GM12878 (cell line): ENCODE results near the gene TCF12. TPM values are rescaled to one million over a fixed set of nuclear protein-coding genes. Genes with fewer than 3 reads are reported as not detected.

Experiments used
- ATAC-seq: fragments of 200-7000 bp; cut with Tn5 transposase; 3 replicates; pipeline ENCODE4 v1.9.1; 2020; ENCODE audit warnings: mild to moderate bottlenecking, moderate library complexity
- BruUV-seq: library from RNA; stranded (reverse); fragments of 400-500 nt; replicated peaks from 2 replicates; lab custom pipeline; 2021; lab: Mats Ljungman, UMichigan
- CTCF ChIA-PET: fragments of 300-600 bp; sonication (Branson Sonifier 250); formaldehyde crosslinking; extraction: SDS; loops from one replicate; lab custom pipeline; 2021; ENCODE audit warnings: inconsistent platforms; lab: Yijun Ruan, JAX
- POLR2A ChIA-PET: fragments of 350-600 bp; formaldehyde crosslinking; extraction: SDS; loops from one replicate; lab custom pipeline; 2021; ENCODE audit warnings: inconsistent platforms; lab: Charles Lee
- RAD21 ChIA-PET: fragments of 300-600 bp; sonication (Branson Sonifier 250); formaldehyde crosslinking; loops from one replicate; lab custom pipeline; 2023; ENCODE audit warnings: antibody characterized with exemption; ENCODE audit not compliant: unreplicated experiment; lab: Charles Lee
- SMC1A ChIA-PET: fragments of 300-600 bp; sonication (Branson Sonifier 250); formaldehyde crosslinking; loops from one replicate; lab custom pipeline; 2023; ENCODE audit not compliant: unreplicated experiment, uncharacterized antibody; lab: Charles Lee
- DNase-seq: peaks from one replicate; pipeline ENCODE4 v3.0.0-alpha.2; 2011; ENCODE audit warnings: low read depth, low spot score
- FAIRE-seq: peaks from 3 replicates; lab custom pipeline; 2011; peaks lifted over from hg19 to GRCh38; lab: Jason Lieb, UNC
- H2AFZ ChIP-seq: 2 replicates; pipeline ENCODE4 v1.6.0; 2011; ENCODE audit warnings: low read depth, low read length, control low read depth; ENCODE audit not compliant: control insufficient read depth
- H3K27ac ChIP-seq: 2 replicates; pipeline ENCODE4 v1.5.1; 2011; ENCODE audit warnings: control low read depth; ENCODE audit not compliant: control insufficient read depth, insufficient read depth
- H3K27me3 ChIP-seq, 2 experiments: replicated peaks in 1 of 2; 2 replicates each; pipeline versions ENCODE4 v1.6.0 to v1.6.1; 2011; ENCODE audit warnings: low read length in 1 of 2; ENCODE audit not compliant: control insufficient read depth in 2 of 2, insufficient read depth in 2 of 2
- H3K36me3 ChIP-seq, 2 experiments: 2 replicates each; pipeline ENCODE4 v1.5.1; 2011; ENCODE audit warnings: low read length in 1 of 2; ENCODE audit not compliant: control insufficient read depth in 2 of 2, insufficient read depth in 2 of 2
- H3K4me1 ChIP-seq: 2 replicates; pipeline ENCODE4 v1.6.1; 2011; ENCODE audit warnings: mild to moderate bottlenecking, low read length, moderate library complexity, mixed read lengths; ENCODE audit not compliant: control insufficient read depth, insufficient read depth
- H3K4me2 ChIP-seq: 2 replicates; pipeline ENCODE4 v1.6.0; 2011; ENCODE audit warnings: control low read depth; ENCODE audit not compliant: control insufficient read depth, insufficient read depth
- H3K4me3 ChIP-seq: fragments of 200-600 bp; sonication (generic); 2 replicates; pipeline ENCODE4 v1.5.1; 2016
- H3K79me2 ChIP-seq: 2 replicates; pipeline ENCODE4 v1.6.0; 2011; ENCODE audit warnings: low read length; ENCODE audit not compliant: control insufficient read depth, insufficient read depth
- H3K9ac ChIP-seq: 2 replicates; pipeline ENCODE4 v1.8.0; 2011; ENCODE audit warnings: low read length, control low read depth, mixed read lengths; ENCODE audit not compliant: control insufficient read depth, insufficient read depth
- H3K9me3 ChIP-seq: replicated peaks from 3 replicates; pipeline ENCODE4 v1.5.1; 2011; ENCODE audit warnings: mild to moderate bottlenecking, low read length; ENCODE audit not compliant: control insufficient read depth, insufficient read depth
- H4K20me1 ChIP-seq: 2 replicates; pipeline ENCODE4 v1.6.0; 2011; ENCODE audit not compliant: control insufficient read depth, insufficient read depth
- ATF3 ChIP-seq: IDR thresholded peaks from 2 replicates; pipeline ENCODE4 v1.6.1; 2011; ENCODE audit warnings: low read depth, mild to moderate bottlenecking, low read length, moderate library complexity, borderline replicate concordance; ENCODE audit errors: extremely low read depth
- CHD1 ChIP-seq: IDR thresholded peaks from 2 replicates; pipeline ENCODE4 v1.6.1; 2012; ENCODE audit warnings: low read depth, low read length, improper control_type of control experiment
- E4F1 ChIP-seq: fragments of 450-650 bp; IDR thresholded peaks from 2 replicates; pipeline ENCODE4 v1.6.1; 2018; ENCODE audit warnings: borderline replicate concordance, mild to moderate bottlenecking; ENCODE audit not compliant: partially characterized antibody
- MAX ChIP-seq: IDR thresholded peaks from 2 replicates; pipeline ENCODE4 v1.6.1; 2012; ENCODE audit warnings: low read depth, low read length, improper control_type of control experiment
- SUZ12 ChIP-seq: fragments of 200-600 bp; sonication (generic); IDR thresholded peaks from one replicate; pipeline ENCODE4 v1.6.1; 2018; ENCODE audit warnings: antibody characterized with exemption, mild to moderate bottlenecking; ENCODE audit not compliant: unreplicated experiment
- TCF3 ChIP-seq: IDR thresholded peaks from 2 replicates; pipeline ENCODE4 v1.6.1; 2012; ENCODE audit warnings: low read depth, mild to moderate bottlenecking, low read length, borderline replicate concordance; ENCODE audit not compliant: insufficient read depth
- ZNF384 ChIP-seq: IDR thresholded peaks from 2 replicates; pipeline ENCODE4 v1.6.1; 2012; ENCODE audit warnings: low read depth, mild to moderate bottlenecking, low read length, improper control_type of control experiment, borderline replicate concordance
- WGBS: methylation state at CpG from one replicate; pipeline ENCODE4 v1.1.6; 2016; ENCODE audit warnings: low lambda C conversion rate; ENCODE audit not compliant: insufficient replicate concordance, insufficient coverage; ENCODE audit errors: missing lambda C conversion rate; 5-methylcytosine and 5-hydroxymethylcytosine counted together
- in situ Hi-C: fragments of 300-500 bp; cut with MboI; formaldehyde crosslinking; loops from 9 replicates; pipeline ENCODE4 v1.14.3; 2018; ENCODE audit warnings: mixed read lengths
- intact Hi-C: fragments of 100-400 bp; cut with micrococcal nuclease; formaldehyde crosslinking; loops from one replicate; pipeline ENCODE4 v1.14.2; 2022; ENCODE audit not compliant: unreplicated experiment
- polyA plus RNA-seq, 11 experiments: library from polyadenylated mRNA; depleted of rRNA in 4 of 11; unstranded in 6 of 11; stranded (reverse) in 5 of 11; fragments of >200 nt; fragmentation: Nextera tagmentation in 4 of 11; fragmentation: Illumina TruSeq in 1 of 11; extraction: Ambion mirVana in 4 of 11; extraction: Trizol in 1 of 11; gene quantifications; 1 replicate in 1 of 11; 2 replicates in 10 of 11; pipeline versions ENCODE4 v1.2.1 to v1.2.3, GENCODE V29; 2011 to 2016; ENCODE audit warnings: inconsistent platforms in 2 of 11, missing spikeins in 2 of 11, low read depth in 1 of 11
- total RNA-seq, 4 experiments: library from RNA; depleted of rRNA in 3 of 4; stranded (reverse); fragments of >200 nt in 3 of 4; fragmentation: Illumina TruSeq in 1 of 4; extraction: Trizol in 1 of 4; gene quantifications; 2 replicates each; pipeline versions ENCODE4 v1.2.1 to v1.2.3, GENCODE V29; 2013 to 2021
- TF ChIP-seq, protein P1 (sequence below): fragments of 450-650 bp; formaldehyde crosslinking; IDR thresholded peaks from 2 replicates; pipeline ENCODE4 v1.4.0; 2022; ENCODE audit warnings: mild to moderate bottlenecking, moderate library complexity
- TF ChIP-seq, protein P2 (sequence below): IDR thresholded peaks from 2 replicates; pipeline ENCODE4 v1.6.1; 2012; ENCODE audit warnings: improper control_type of control experiment, low read depth, low read length; ENCODE audit not compliant: insufficient replicate concordance

TCF12 gene
- total and polyA plus RNA-seq, 10 of the 15 experiments (the other 5 are each of a cell fraction or from before 2014, with no cell fraction given) = 8.2 to 70.9 (median 49.5) TPM

- RAD21 ChIA-PET = no interaction called here
- Histone ChIP-seq H3K4me1 (peaks cover 14% of the 10 kb centered on the region; the same call in 1 of the 2 replicates), H4K20me1 (no peaks in the 10 kb centered on the region), H3K79me2 (peaks cover 31% of the 10 kb centered on the region), H3K9ac (no peak overlapping the region), H3K4me2 (no peak overlapping the region), H3K36me3 (peaks cover 0 to 2% of the 10 kb centered on the region in 2 experiments; a peak in 1 of 4 replicates), H3K27ac (no peak overlapping the region), H2AFZ (no peak overlapping the region), H3K4me3 (no peak overlapping the region), H3K9me3 (no peaks in the 10 kb centered on the region; the same call in 2 of the 3 replicates), H3K27me3 (no peaks in the 10 kb centered on the region)
- no peak for ATAC-seq
- BruUV-seq = no TSS peak
- intact Hi-C loops = no loop called here
- POLR2A ChIA-PET = interaction anchor here (0.6 to 0.9 kb wide), 2 partner anchors 9 to 13 kb away, joined by 3 to 4 read pairs; no protein-coding TSS in a partner anchor
- DNase-seq = no peak
- 97% methylated on average over 2 of the region's 2 CpGs for WGBS
- in situ Hi-C loops = no loop called here
- no peak for FAIRE-seq
- CTCF ChIA-PET = interaction anchor here (0.5 to 1.8 kb wide), 2 partner anchors 23 to 85 kb away, joined by 3 to 4 read pairs; no protein-coding TSS in a partner anchor
- SMC1A ChIA-PET = interaction anchor here (0.6 to 2.1 kb wide), 4 partner anchors 9 to 78 kb away, joined by 3 to 5 read pairs (median 3); no protein-coding TSS in a partner anchor
- TF ChIP-seq SUZ12 (no peak), ATF3 (no peak), TCF3 (no peak), ZNF384 (no peak), CHD1 (no peak), MAX (no peak), E4F1 (no peak)
- TF ChIP-seq, protein P1, sequence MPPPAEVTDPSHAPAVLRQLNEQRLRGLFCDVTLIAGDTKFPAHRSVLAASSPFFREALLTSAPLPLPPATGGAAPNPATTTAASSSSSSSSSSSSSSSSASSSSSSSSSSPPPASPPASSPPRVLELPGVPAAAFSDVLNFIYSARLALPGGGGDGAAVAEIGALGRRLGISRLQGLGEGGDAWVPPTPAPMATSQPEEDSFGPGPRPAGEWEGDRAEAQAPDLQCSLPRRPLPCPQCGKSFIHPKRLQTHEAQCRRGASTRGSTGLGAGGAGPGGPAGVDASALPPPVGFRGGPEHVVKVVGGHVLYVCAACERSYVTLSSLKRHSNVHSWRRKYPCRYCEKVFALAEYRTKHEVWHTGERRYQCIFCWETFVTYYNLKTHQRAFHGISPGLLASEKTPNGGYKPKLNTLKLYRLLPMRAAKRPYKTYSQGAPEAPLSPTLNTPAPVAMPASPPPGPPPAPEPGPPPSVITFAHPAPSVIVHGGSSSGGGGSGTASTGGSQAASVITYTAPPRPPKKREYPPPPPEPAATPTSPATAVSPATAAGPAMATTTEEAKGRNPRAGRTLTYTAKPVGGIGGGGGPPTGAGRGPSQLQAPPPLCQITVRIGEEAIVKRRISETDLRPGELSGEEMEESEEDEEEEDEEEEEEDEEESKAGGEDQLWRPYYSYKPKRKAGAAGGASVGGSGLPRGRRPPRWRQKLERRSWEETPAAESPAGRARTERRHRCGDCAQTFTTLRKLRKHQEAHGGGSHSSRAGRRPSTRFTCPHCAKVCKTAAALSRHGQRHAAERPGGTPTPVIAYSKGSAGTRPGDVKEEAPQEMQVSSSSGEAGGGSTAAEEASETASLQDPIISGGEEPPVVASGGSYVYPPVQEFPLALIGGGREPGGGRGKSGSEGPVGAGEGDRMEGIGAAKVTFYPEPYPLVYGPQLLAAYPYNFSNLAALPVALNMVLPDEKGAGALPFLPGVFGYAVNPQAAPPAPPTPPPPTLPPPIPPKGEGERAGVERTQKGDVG (CRISPR knock-in tag) = no peak
- TF ChIP-seq, protein P2, sequence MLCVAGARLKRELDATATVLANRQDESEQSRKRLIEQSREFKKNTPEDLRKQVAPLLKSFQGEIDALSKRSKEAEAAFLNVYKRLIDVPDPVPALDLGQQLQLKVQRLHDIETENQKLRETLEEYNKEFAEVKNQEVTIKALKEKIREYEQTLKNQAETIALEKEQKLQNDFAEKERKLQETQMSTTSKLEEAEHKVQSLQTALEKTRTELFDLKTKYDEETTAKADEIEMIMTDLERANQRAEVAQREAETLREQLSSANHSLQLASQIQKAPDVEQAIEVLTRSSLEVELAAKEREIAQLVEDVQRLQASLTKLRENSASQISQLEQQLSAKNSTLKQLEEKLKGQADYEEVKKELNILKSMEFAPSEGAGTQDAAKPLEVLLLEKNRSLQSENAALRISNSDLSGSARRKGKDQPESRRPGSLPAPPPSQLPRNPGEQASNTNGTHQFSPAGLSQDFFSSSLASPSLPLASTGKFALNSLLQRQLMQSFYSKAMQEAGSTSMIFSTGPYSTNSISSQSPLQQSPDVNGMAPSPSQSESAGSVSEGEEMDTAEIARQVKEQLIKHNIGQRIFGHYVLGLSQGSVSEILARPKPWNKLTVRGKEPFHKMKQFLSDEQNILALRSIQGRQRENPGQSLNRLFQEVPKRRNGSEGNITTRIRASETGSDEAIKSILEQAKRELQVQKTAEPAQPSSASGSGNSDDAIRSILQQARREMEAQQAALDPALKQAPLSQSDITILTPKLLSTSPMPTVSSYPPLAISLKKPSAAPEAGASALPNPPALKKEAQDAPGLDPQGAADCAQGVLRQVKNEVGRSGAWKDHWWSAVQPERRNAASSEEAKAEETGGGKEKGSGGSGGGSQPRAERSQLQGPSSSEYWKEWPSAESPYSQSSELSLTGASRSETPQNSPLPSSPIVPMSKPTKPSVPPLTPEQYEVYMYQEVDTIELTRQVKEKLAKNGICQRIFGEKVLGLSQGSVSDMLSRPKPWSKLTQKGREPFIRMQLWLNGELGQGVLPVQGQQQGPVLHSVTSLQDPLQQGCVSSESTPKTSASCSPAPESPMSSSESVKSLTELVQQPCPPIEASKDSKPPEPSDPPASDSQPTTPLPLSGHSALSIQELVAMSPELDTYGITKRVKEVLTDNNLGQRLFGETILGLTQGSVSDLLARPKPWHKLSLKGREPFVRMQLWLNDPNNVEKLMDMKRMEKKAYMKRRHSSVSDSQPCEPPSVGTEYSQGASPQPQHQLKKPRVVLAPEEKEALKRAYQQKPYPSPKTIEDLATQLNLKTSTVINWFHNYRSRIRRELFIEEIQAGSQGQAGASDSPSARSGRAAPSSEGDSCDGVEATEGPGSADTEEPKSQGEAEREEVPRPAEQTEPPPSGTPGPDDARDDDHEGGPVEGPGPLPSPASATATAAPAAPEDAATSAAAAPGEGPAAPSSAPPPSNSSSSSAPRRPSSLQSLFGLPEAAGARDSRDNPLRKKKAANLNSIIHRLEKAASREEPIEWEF = no peak
Measured at GRCh38 chr15:57061281-57061680, 142.8 kb downstream of the TCF12 start.
